ENCODE data around the gene ALPL.

DNA sequence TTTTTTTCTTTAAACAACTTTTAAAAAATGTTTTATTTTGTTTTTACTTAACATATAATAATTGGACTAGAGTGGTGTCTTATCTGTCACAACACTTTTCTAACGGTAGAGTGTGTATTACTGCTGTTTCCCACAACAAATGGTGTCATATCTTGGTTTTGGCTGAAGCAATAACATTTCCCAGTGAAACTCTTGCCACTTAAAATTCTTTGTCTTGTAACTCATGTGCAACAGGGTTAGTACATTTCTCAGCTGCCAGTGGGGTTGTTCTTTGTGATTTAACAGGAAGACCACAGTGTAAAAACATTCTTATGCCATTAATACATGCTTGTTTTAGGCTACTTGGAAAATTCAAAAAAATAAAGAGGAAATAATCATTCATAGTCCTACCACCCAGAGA lies 43.5 kb downstream of the ALPL start:
- TF ChIP-seq EZH2 (IDR thresholded peaks at IDR 0.05; ENCODE audit: borderline replicate concordance, low read depth, low read length, poor library complexity, severe bottlenecking): no peak
- no peak for TF ChIP-seq CTCF (conservative IDR thresholded peaks at IDR 0.05; ENCODE audit: low read depth, low read length)
